ENCODE data around the gene SRPK2. TPM values are rescaled to one million over a fixed set of nuclear protein-coding genes. Genes with fewer than 3 reads are reported as not detected.
"Not testable (repeated sequence)": the region's sequence is repeated elsewhere in the genome, so short reads cannot be mapped to it uniquely, and the experiment has no call there.

SRPK2 gene
- total RNA-seq, 1 experiment from 2014 or later: 50.5 TPM

DNA sequence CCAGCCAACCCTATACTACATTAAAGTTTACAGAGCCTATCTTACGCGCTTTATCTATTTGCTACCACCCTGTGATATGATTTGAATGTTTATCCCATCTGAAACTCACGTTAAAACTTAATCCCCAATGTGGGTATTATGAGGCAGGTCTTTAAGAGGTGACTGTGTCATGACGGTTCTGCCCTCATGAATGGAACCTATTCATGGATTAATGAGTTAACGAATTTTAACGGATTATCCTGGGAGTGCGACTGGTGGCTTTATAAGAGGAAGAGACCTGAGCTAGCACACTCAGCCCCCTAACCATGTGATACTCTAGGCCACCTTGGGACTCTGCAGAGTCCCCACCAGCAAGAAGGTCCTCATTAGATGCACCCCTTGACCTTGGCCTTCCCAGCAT is 37.8 kb downstream of the SRPK2 start:
- DNase-seq (ENCODE audit: low spot score) (no peak), ATAC-seq (no peak)
- ChIA-PET CTCF (interaction anchor here (1.6 kb wide), 1 partner anchor 14 kb away, joined by 3 read pairs; no protein-coding TSS in a partner anchor), POLR2A (interaction anchor here (0.6 to 0.7 kb wide), 2 partner anchors 44 to 90 kb away, joined by 5 to 7 read pairs; no protein-coding TSS in a partner anchor)
- TF ChIP-seq, protein P1, sequence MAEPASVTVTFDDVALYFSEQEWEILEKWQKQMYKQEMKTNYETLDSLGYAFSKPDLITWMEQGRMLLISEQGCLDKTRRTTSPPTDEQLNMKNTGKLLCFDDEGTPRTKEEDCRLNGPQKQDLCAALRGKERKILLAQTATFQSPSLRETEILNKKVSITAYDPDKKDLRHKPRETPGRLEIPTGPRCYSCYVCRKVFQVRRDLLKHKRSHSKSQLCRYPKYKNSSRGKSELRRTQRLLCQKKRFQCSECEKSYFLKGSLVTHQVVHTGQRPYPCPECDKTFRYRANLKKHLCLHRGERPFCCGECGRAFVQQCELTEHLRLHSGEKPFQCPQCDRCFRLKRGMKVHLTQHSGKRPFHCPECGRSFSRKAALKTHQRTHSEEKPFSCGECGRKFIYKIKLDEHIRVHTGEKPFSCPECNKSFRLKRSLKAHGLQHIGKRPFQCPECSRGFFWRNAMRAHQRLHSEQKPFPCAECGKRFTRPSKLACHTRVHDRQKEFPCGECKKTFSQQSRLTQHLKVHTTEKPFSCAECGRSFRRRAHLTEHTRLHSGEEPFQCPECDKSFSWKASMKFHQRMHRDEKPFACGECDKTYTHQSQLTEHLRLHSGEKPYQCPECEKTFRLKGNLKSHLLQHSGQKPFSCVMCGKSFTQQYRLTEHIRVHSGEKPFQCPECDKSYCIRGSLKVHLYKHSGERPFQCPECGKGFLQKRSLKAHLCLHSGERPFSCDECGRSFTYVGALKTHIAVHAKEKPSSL (CRISPR knock-in tag; conservative IDR thresholded peaks at IDR 0.05): no peak
- TF ChIP-seq ZNF317 (CRISPR knock-in tag; IDR thresholded peaks at IDR 0.05; ENCODE audit: borderline replicate concordance, low read depth): no peak
- TF ChIP-seq FOXJ3 (CRISPR knock-in tag; IDR thresholded peaks at IDR 0.05; ENCODE audit: borderline replicate concordance): no peak
- no peak for TF ChIP-seq RELA (CRISPR knock-in tag; IDR thresholded peaks at IDR 0.05; ENCODE audit: borderline replicate concordance)
- no peak for TF ChIP-seq PRRX2 (CRISPR knock-in tag; IDR thresholded peaks at IDR 0.05)
- TF ChIP-seq FOXP1 (CRISPR knock-in tag; IDR thresholded peaks at IDR 0.05; ENCODE audit: borderline replicate concordance): no peak
- TF ChIP-seq, protein P2, sequence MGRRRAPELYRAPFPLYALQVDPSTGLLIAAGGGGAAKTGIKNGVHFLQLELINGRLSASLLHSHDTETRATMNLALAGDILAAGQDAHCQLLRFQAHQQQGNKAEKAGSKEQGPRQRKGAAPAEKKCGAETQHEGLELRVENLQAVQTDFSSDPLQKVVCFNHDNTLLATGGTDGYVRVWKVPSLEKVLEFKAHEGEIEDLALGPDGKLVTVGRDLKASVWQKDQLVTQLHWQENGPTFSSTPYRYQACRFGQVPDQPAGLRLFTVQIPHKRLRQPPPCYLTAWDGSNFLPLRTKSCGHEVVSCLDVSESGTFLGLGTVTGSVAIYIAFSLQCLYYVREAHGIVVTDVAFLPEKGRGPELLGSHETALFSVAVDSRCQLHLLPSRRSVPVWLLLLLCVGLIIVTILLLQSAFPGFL (CRISPR knock-in tag; IDR thresholded peaks at IDR 0.05; ENCODE audit: borderline replicate concordance): no peak
- TF ChIP-seq ETV6 (CRISPR knock-in tag; IDR thresholded peaks at IDR 0.05): no peak
- no peak for TF ChIP-seq ZNF671 (CRISPR knock-in tag; IDR thresholded peaks at IDR 0.05)
- TF ChIP-seq, protein P3, sequence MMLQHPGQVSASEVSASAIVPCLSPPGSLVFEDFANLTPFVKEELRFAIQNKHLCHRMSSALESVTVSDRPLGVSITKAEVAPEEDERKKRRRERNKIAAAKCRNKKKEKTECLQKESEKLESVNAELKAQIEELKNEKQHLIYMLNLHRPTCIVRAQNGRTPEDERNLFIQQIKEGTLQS (CRISPR knock-in tag; conservative IDR thresholded peaks at IDR 0.05): no peak
- TF ChIP-seq, protein P4, sequence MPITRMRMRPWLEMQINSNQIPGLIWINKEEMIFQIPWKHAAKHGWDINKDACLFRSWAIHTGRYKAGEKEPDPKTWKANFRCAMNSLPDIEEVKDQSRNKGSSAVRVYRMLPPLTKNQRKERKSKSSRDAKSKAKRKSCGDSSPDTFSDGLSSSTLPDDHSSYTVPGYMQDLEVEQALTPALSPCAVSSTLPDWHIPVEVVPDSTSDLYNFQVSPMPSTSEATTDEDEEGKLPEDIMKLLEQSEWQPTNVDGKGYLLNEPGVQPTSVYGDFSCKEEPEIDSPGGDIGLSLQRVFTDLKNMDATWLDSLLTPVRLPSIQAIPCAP (CRISPR knock-in tag; IDR thresholded peaks at IDR 0.05): no peak
- TF ChIP-seq ZNF232 (CRISPR knock-in tag; IDR thresholded peaks at IDR 0.05): no peak
- H3K9me3 Mint-ChIP-seq: no peaks in the 10 kb centered on the region
- no peak overlapping the region for H3K4me3 Mint-ChIP-seq
- no peaks in the 10 kb centered on the region for H3K36me3 Mint-ChIP-seq
- H3K4me1 Mint-ChIP-seq: peaks cover 38% of the 10 kb centered on the region
- H3K27me3 Mint-ChIP-seq (ENCODE audit: low read depth): no peaks in the 10 kb centered on the region
- no peak overlapping the region for H3K27ac Mint-ChIP-seq

DNA sequence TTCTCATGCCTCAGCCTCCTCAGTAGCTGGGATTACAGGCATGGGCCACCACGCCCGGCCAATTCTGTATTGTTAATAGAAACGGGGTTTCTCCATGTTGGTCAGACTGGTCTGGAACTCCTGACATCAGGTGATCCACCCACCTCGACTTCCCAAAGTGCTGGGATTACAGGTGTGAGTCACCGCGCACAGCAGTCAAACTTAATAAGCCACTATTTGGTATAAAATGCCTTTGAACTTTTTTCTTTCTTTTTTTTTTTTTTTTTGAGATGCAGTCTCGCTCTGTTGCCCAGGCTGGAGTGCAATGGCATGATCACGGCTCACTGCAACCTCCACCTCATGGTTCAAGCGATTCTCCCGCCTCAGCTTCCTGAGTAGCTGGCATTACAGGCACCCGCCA is 40.5 kb downstream of the SRPK2 start:
- peaks cover 38% of the 10 kb centered on the region for H3K4me1 Mint-ChIP-seq
- ATAC-seq; H3K36me3 Mint-ChIP-seq; H3K9me3 Mint-ChIP-seq; DNase-seq (ENCODE audit: low spot score); H3K4me3 Mint-ChIP-seq; H3K27me3 Mint-ChIP-seq (ENCODE audit: low read depth); CTCF ChIA-PET; H3K27ac Mint-ChIP-seq: not testable (repeated sequence)
- POLR2A ChIA-PET: interaction anchor here (0.6 kb wide), 1 partner anchor 77 kb away, joined by 3 read pairs; no protein-coding TSS in a partner anchor

DNA sequence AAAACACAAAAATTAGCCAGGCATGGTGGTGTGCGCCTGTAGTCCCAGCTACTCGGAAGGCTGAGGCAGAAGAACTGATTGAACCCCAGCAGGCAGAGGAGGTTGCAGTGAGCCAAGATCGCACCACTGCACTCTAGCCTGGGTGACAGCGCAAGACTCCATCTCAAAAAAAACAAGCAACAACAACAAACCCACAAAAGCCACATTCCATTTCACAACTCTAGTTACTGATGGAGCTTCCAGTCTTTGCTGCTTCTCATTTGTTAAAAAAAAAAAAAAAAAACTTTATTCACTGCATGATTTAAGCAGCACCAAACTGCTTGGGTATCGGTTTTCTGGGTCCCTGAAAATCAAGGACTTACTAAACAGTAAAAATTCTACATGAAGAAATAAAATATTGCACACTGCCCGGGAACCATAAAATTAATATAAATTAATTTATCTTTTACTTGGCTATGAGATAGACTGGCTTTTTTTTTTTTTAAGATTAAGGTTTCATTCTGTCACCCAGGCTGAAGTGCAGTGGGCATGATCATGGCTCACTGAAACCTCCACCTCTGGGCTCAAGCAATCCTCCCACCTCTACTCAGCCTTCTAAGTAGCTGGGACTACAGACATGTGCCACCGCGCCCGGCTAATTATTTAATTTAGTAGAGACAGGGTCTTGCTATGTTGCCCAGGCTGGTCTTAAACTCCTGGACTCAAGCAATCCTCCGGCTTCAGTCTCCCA is 42.0 kb downstream of the SRPK2 start:
- POLR2A ChIA-PET: no interaction called here
- no peaks in the 10 kb centered on the region for H3K36me3 Mint-ChIP-seq
- CTCF ChIA-PET: interaction anchor here (1.2 to 1.7 kb wide), 2 partner anchors 18 to 28 kb away, joined by 3 to 4 read pairs; no protein-coding TSS in a partner anchor
- no peaks in the 10 kb centered on the region for H3K9me3 Mint-ChIP-seq
- no peaks in the 10 kb centered on the region for H3K27me3 Mint-ChIP-seq (ENCODE audit: low read depth)
- no peak overlapping the region for H3K4me3 Mint-ChIP-seq
- peaks cover 37% of the 10 kb centered on the region for H3K4me1 Mint-ChIP-seq
- peak overlapping the region; percentile 70 for H3K27ac Mint-ChIP-seq
- DNase-seq (ENCODE audit: low spot score) (no peak), ATAC-seq (no peak)
- TF ChIP-seq NR2C2 (CRISPR knock-in tag; IDR thresholded peaks at IDR 0.05) (no peak), TEAD1 (CRISPR knock-in tag; IDR thresholded peaks at IDR 0.05) (no peak), ZNF671 (CRISPR knock-in tag; IDR thresholded peaks at IDR 0.05) (no peak), MXD4 (CRISPR knock-in tag; IDR thresholded peaks at IDR 0.05; ENCODE audit: borderline replicate concordance) (no peak), JAZF1 (CRISPR knock-in tag; IDR thresholded peaks at IDR 0.05) (no peak), TEAD4 (CRISPR knock-in tag; IDR thresholded peaks at IDR 0.05) (no peak), SMAD3 (CRISPR knock-in tag; IDR thresholded peaks at IDR 0.05; ENCODE audit: borderline replicate concordance) (no peak), ZNF396 (CRISPR knock-in tag; IDR thresholded peaks at IDR 0.05; ENCODE audit: borderline replicate concordance) (no peak)
- TF ChIP-seq, protein P5, sequence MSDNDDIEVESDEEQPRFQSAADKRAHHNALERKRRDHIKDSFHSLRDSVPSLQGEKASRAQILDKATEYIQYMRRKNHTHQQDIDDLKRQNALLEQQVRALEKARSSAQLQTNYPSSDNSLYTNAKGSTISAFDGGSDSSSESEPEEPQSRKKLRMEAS (CRISPR knock-in tag; IDR thresholded peaks at IDR 0.05): no peak
- TF ChIP-seq, protein P6, sequence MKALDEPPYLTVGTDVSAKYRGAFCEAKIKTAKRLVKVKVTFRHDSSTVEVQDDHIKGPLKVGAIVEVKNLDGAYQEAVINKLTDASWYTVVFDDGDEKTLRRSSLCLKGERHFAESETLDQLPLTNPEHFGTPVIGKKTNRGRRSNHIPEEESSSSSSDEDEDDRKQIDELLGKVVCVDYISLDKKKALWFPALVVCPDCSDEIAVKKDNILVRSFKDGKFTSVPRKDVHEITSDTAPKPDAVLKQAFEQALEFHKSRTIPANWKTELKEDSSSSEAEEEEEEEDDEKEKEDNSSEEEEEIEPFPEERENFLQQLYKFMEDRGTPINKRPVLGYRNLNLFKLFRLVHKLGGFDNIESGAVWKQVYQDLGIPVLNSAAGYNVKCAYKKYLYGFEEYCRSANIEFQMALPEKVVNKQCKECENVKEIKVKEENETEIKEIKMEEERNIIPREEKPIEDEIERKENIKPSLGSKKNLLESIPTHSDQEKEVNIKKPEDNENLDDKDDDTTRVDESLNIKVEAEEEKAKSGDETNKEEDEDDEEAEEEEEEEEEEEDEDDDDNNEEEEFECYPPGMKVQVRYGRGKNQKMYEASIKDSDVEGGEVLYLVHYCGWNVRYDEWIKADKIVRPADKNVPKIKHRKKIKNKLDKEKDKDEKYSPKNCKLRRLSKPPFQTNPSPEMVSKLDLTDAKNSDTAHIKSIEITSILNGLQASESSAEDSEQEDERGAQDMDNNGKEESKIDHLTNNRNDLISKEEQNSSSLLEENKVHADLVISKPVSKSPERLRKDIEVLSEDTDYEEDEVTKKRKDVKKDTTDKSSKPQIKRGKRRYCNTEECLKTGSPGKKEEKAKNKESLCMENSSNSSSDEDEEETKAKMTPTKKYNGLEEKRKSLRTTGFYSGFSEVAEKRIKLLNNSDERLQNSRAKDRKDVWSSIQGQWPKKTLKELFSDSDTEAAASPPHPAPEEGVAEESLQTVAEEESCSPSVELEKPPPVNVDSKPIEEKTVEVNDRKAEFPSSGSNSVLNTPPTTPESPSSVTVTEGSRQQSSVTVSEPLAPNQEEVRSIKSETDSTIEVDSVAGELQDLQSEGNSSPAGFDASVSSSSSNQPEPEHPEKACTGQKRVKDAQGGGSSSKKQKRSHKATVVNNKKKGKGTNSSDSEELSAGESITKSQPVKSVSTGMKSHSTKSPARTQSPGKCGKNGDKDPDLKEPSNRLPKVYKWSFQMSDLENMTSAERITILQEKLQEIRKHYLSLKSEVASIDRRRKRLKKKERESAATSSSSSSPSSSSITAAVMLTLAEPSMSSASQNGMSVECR (CRISPR knock-in tag; IDR thresholded peaks at IDR 0.05; ENCODE audit: borderline replicate concordance): no peak
- TF ChIP-seq, protein P2 (CRISPR knock-in tag; IDR thresholded peaks at IDR 0.05; ENCODE audit: borderline replicate concordance): no peak
